KMS-11 (cell line): ENCODE measurements around the gene CTSZ.

Source experiments
- H2AFZ ChIP-seq: fragments of 200-600 bp; sonication (generic); 2 replicates; pipeline ENCODE4 v1.6.1; 2016; ENCODE audit warnings: antibody characterized with exemption, mixed run types, low read depth
- H3K27ac ChIP-seq: fragments of 200-600 bp; sonication (generic); 2 replicates; pipeline ENCODE4 v1.6.1; 2016; ENCODE audit warnings: mild to moderate bottlenecking, mixed run types
- H3K27me3 ChIP-seq: fragments of 200-600 bp; sonication (generic); 2 replicates; pipeline ENCODE4 v1.6.1; 2017; ENCODE audit warnings: mild to moderate bottlenecking, low read depth, mixed run types, moderate library complexity; ENCODE audit not compliant: insufficient read depth
- H3K36me3 ChIP-seq: fragments of 200-600 bp; sonication (generic); 2 replicates; pipeline ENCODE4 v1.6.1; 2017; ENCODE audit warnings: mild to moderate bottlenecking, mixed run types; ENCODE audit not compliant: insufficient read depth
- H3K4me1 ChIP-seq: fragments of 200-600 bp; sonication (generic); 2 replicates; pipeline ENCODE4 v1.6.1; 2016; ENCODE audit warnings: mild to moderate bottlenecking, low read depth, mixed run types; ENCODE audit not compliant: poor library complexity, severe bottlenecking
- H3K4me2 ChIP-seq: fragments of 200-600 bp; sonication (generic); 2 replicates; pipeline ENCODE4 v1.7.0; 2016; ENCODE audit warnings: mild to moderate bottlenecking, mixed run types
- H3K4me3 ChIP-seq: fragments of 200-600 bp; sonication (generic); IDR thresholded peaks from 2 replicates; pipeline ENCODE4 v1.6.1; 2017; ENCODE audit warnings: low read depth, low read length, mixed read lengths; ENCODE audit not compliant: insufficient read depth
- H3K79me2 ChIP-seq: fragments of 200-600 bp; sonication (generic); 2 replicates; pipeline ENCODE4 v1.6.1; 2016; ENCODE audit warnings: low read depth, mixed run types; ENCODE audit not compliant: insufficient read depth
- H3K9ac ChIP-seq: fragments of 200-600 bp; sonication (generic); 2 replicates; pipeline ENCODE4 v1.6.1; 2016; ENCODE audit warnings: mild to moderate bottlenecking, mixed run types
- H4K20me1 ChIP-seq: fragments of 200-600 bp; sonication (generic); 2 replicates; pipeline ENCODE4 v1.6.1; 2016; ENCODE audit warnings: mild to moderate bottlenecking, mixed run types; ENCODE audit not compliant: insufficient read depth
- CTCF ChIP-seq: fragments of 200-600 bp; sonication (generic); conservative IDR thresholded peaks from 2 replicates; pipeline ENCODE4 v1.6.1; 2017; ENCODE audit warnings: low read depth, mild to moderate bottlenecking, antibody characterized with exemption, low read length, moderate library complexity, mixed read lengths

Gene CTSZ

GRCh38 chr20:59001068-59001448 is 6.0 kb downstream of the CTSZ start:
- H2AFZ ChIP-seq: no peak overlapping the region
- H3K4me1 ChIP-seq: peaks cover 23% of the 10 kb centered on the region
- no peak overlapping the region for H3K27ac ChIP-seq
- H3K4me2 ChIP-seq: no peak overlapping the region
- TF ChIP-seq CTCF: no peak
- H3K9ac ChIP-seq: no peak overlapping the region
- 0 out of 2 replicates have a peak, but pooled peaks cover under 1% of the 10 kb centered on the region for H3K36me3 ChIP-seq
- no peak overlapping the region for H3K4me3 ChIP-seq
- H3K27me3 ChIP-seq: peaks cover 5% of the 10 kb centered on the region; the same call in 1 of the 2 replicates
- H3K79me2 ChIP-seq: no peaks in the 10 kb centered on the region
- no peaks in the 10 kb centered on the region for H4K20me1 ChIP-seq

- 0 out of 2 replicates have a peak, but pooled peaks cover 4% of the 10 kb centered on the region for H3K36me3 ChIP-seq
- no peaks in the 10 kb centered on the region for H4K20me1 ChIP-seq
- no peak overlapping the region for H3K4me3 ChIP-seq
- no peak overlapping the region for H3K4me2 ChIP-seq
- H3K4me1 ChIP-seq: peaks cover 18% of the 10 kb centered on the region
- H3K79me2 ChIP-seq: no peaks in the 10 kb centered on the region
- no peak overlapping the region for H2AFZ ChIP-seq
- H3K27me3 ChIP-seq: peaks cover 3% of the 10 kb centered on the region; the same call in 1 of the 2 replicates
- TF ChIP-seq CTCF: no peak
- H3K9ac ChIP-seq: no peak overlapping the region
- H3K27ac ChIP-seq: no peak overlapping the region
Observed at GRCh38 chr20:59000326-59000725, 6.7 kb downstream of the CTSZ start.

GRCh38 chr20:58998656-58999055 is 8.4 kb downstream of the CTSZ start:
- Histone ChIP-seq H3K27ac (no peak overlapping the region), H3K9ac (no peak overlapping the region), H3K4me1 (peaks cover 18% of the 10 kb centered on the region), H3K79me2 (no peaks in the 10 kb centered on the region), H2AFZ (no peak overlapping the region), H3K36me3 (0 out of 2 replicates have a peak, but pooled peaks cover 4% of the 10 kb centered on the region), H3K27me3 (peaks cover 2% of the 10 kb centered on the region; the same call in 1 of the 2 replicates), H3K4me3 (no peak overlapping the region), H3K4me2 (no peak overlapping the region), H4K20me1 (no peaks in the 10 kb centered on the region)
- no peak for TF ChIP-seq CTCF

GRCh38 chr20:58997141-58997770 is 9.8 kb downstream of the CTSZ start:
- H3K4me3 ChIP-seq: no peak overlapping the region
- peaks cover 32% of the 10 kb centered on the region for H3K4me1 ChIP-seq
- H4K20me1 ChIP-seq: no peaks in the 10 kb centered on the region
- peaks cover 9% of the 10 kb centered on the region; the same call in 1 of the 2 replicates for H3K36me3 ChIP-seq
- H3K27me3 ChIP-seq: no peaks in the 10 kb centered on the region
- H3K79me2 ChIP-seq: no peaks in the 10 kb centered on the region; the same call in 1 of the 2 replicates
- H3K4me2 ChIP-seq: no peak overlapping the region
- H3K27ac ChIP-seq: no peak overlapping the region
- no peak for TF ChIP-seq CTCF
- H2AFZ ChIP-seq: no peak overlapping the region
- H3K9ac ChIP-seq: no peak overlapping the region
